D721Med (cell line): ENCODE data around the gene TCERG1.

Experiments
- DNase-seq: peaks from one replicate; pipeline ENCODE4 v3.0.0; 2011; ENCODE audit warnings: low spot score; ENCODE audit not compliant: insufficient read length
- FAIRE-seq: peaks from 2 replicates; lab custom pipeline; 2011; peaks lifted over from hg19 to GRCh38; lab: Jason Lieb, UNC
- TF ChIP-seq, protein P1 (sequence below): IDR thresholded peaks from 2 replicates; pipeline ENCODE4 v1.5.1; 2012; ENCODE audit warnings: mild to moderate bottlenecking, control low read depth; ENCODE audit not compliant: insufficient read depth; ENCODE audit errors: missing control alignments

Gene TCERG1

DNA sequence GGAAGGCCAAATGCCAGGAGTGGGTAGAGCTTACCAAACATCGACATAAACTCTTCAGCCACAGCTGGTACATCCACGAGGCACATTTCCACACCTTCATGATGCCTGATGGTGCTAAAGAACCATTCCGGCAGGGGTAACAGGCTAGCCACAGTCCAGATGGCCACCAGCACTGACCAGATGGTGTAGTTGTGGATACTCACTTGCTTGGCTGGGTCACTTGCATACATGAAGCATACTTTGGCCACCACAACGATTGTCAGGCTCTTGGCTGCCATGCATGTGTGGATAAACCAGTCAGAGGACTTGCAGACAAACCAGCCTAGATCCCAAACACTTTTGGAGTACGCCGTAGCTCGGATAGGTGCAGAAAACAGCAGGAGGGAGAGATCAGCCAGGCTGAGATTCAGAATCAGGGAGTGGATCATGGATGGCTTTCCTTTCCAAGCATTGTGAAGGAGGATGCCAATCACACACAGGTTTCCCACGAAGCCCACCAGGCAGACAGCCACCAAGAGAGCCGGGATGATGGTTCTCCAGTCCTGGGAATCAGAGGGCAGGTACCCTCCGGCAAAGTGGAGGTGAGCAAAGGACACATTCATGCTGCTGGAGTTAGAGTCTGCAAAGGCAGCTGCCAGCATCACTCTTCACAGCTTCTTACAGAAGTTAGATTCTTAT is 68.5 kb downstream of the TCERG1 start:
- DNase-seq (no peak), FAIRE-seq (no peak)
- TF ChIP-seq, protein P1, sequence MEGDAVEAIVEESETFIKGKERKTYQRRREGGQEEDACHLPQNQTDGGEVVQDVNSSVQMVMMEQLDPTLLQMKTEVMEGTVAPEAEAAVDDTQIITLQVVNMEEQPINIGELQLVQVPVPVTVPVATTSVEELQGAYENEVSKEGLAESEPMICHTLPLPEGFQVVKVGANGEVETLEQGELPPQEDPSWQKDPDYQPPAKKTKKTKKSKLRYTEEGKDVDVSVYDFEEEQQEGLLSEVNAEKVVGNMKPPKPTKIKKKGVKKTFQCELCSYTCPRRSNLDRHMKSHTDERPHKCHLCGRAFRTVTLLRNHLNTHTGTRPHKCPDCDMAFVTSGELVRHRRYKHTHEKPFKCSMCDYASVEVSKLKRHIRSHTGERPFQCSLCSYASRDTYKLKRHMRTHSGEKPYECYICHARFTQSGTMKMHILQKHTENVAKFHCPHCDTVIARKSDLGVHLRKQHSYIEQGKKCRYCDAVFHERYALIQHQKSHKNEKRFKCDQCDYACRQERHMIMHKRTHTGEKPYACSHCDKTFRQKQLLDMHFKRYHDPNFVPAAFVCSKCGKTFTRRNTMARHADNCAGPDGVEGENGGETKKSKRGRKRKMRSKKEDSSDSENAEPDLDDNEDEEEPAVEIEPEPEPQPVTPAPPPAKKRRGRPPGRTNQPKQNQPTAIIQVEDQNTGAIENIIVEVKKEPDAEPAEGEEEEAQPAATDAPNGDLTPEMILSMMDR: no peak

DNA sequence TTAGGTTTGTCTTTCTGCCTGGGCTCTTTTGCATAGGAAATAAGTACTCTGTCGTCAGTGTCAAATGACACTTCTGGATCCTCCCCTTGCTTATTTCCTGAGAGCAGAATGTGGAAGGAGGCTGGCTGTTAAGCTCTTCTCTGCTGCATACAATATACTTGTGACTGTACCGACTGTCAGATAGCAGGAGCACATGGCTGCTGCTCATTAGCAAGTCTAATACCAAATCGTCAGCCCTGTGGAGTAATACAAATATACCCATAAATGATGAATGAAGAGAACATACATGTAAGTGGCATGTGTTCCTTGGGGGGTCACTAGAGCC is 69.0 kb downstream of the TCERG1 start, which contains the start of gene GPR151:
GPR151 (minus strand) TSS at position 40 of the 325 bp plus-strand sequence. CDS start 77 bp downstream, outside the sequence.
- FAIRE-seq: no peak
- DNase-seq: no peak
- TF ChIP-seq, protein P1: no peak

DNA sequence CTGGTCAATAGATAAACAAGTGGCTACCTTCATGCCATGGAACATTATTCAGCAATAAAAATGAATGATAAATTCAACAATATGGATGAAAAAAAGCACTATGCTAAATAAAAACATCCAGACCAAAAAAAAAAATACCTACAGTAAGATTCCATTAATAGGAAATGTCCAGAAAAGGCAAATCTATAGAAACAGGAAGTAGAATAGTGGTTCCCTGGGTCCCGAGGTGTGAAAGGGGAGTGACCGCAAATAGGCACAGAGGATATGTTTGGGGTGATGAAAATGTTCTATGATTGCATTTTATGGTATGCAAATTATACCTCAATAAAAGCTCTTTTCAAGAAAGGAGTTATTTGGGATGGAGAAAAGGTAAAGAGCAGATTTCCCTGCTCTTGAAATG is 72.4 kb downstream of the TCERG1 start:
- FAIRE-seq (no peak), DNase-seq (no peak)
- TF ChIP-seq, protein P1: no peak

DNA sequence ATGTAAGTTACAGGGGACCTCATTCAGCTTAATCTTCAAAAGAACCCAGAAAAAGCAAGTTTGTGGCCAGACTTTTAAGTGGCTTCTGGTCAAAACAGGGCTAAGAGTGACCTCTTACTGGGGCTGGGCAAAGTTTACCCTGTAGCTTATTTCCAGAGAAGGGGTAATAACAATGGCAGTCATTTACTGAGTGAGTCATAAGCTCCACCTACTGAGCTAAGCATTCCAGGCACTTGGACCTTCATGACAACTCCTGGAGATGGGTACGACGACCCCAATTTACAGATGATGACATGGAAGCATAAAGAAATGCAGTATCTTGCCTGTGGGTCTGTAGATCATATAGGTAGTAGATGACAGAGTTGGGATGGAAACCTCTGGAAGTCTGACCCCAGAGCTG is 73.6 kb downstream of the TCERG1 start:
- FAIRE-seq (no peak), DNase-seq (no peak)
- TF ChIP-seq, protein P1: no peak

DNA sequence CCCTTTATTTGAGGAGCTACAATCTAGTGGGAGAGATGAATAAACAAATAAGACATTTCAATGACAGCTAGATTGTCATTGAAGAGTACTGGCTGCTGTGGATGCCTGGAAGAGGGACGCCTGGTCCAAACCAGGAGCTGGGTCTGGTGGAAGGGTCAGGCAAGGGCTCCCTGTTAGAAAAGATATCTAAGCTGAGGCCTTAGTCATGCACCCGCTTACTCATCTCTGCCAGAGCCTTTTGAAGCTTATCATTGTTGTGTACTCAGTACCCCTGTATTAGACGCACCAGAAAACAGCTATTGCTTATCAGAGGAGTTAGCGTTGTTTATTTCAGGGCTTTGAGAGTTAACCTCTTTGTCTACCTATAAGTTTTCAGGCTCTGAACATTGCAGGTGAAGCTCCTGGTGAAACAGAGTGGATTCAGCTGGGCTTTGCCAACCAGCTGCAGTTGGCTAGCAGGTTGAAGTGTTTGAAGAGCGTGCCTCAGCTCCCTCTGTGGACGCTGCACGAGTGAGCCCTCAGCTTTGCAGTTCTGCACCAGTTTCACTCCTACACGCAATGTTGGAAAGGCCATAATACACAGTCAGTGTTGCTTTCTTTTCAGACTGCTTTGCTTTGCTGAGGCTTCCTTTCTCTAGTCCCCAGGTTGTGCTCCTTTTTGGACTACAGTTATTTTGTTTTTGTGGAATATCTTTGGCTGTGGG is 74.4 kb downstream of the TCERG1 start:
- DNase-seq (no peak), FAIRE-seq (no peak)
- TF ChIP-seq, protein P1: no peak

DNA sequence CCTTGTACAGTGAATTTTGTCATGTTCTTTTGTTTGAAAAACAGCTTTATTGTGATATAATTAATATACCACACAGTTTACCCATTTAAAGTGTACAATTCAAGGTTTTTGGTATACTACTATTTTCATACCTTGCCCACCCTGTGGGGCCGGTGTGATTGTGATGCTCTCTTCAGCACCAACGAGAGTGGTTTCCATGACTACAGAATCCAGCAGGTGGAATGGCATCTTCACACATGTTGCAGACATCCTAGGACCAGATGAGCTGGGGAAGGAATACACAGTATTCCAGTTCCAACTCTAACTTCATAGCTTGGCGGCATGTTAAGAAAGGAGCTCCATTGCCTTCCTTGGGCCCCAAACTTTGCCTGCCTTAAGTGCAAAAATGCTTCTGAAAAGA is 76.6 kb downstream of the TCERG1 start:
- no peak for FAIRE-seq
- DNase-seq: no peak

More for the DNA sequence above, 76.6 kb downstream of the TCERG1 start:
- TF ChIP-seq, protein P1: no peak
